ENCODE data around the gene DCDC1.

DCDC1 gene

DNA sequence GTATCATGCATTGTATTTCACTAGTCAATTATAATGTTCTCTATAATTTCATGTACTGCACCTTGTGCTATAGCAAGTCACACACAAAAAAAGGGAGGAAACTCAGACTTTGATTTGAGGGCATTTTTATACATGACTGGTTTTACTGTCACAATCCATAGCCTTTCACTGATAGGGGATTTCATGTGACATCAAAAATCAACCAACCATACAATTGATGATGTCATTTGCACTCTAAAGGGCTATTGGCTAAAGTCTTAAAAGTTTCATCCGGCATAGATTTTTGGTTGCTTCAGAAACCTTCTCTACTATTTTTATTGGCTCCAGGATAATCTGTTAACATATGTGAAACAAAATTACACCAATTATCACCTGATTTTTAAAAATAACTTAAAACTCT lies 237.8 kb downstream of the DCDC1 start:
- no peak overlapping the region for H3K9ac ChIP-seq
- H3K4me3 ChIP-seq (IDR thresholded peaks at IDR 0.05; ENCODE audit: insufficient read depth, low read depth, low read length): no peak overlapping the region
- no peaks in the 10 kb centered on the region for H3K4me1 ChIP-seq (ENCODE audit: low read depth, poor library complexity, severe bottlenecking)
- TF ChIP-seq, protein P1, sequence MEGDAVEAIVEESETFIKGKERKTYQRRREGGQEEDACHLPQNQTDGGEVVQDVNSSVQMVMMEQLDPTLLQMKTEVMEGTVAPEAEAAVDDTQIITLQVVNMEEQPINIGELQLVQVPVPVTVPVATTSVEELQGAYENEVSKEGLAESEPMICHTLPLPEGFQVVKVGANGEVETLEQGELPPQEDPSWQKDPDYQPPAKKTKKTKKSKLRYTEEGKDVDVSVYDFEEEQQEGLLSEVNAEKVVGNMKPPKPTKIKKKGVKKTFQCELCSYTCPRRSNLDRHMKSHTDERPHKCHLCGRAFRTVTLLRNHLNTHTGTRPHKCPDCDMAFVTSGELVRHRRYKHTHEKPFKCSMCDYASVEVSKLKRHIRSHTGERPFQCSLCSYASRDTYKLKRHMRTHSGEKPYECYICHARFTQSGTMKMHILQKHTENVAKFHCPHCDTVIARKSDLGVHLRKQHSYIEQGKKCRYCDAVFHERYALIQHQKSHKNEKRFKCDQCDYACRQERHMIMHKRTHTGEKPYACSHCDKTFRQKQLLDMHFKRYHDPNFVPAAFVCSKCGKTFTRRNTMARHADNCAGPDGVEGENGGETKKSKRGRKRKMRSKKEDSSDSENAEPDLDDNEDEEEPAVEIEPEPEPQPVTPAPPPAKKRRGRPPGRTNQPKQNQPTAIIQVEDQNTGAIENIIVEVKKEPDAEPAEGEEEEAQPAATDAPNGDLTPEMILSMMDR (conservative IDR thresholded peaks at IDR 0.05; ENCODE audit: low read depth, low read length): no peak
- no peaks in the 10 kb centered on the region for H3K36me3 ChIP-seq (ENCODE audit: insufficient read depth)
- no peaks in the 10 kb centered on the region for H4K20me1 ChIP-seq (ENCODE audit: insufficient read depth)
- H3K27me3 ChIP-seq (ENCODE audit: insufficient read depth, low read depth): no peaks in the 10 kb centered on the region
- H3K27ac ChIP-seq: no peak overlapping the region
- H3K79me2 ChIP-seq (ENCODE audit: insufficient read depth, low read depth): no peaks in the 10 kb centered on the region
- H3K4me2 ChIP-seq: no peak overlapping the region
- H2AFZ ChIP-seq (ENCODE audit: low read depth): no peak overlapping the region

DNA sequence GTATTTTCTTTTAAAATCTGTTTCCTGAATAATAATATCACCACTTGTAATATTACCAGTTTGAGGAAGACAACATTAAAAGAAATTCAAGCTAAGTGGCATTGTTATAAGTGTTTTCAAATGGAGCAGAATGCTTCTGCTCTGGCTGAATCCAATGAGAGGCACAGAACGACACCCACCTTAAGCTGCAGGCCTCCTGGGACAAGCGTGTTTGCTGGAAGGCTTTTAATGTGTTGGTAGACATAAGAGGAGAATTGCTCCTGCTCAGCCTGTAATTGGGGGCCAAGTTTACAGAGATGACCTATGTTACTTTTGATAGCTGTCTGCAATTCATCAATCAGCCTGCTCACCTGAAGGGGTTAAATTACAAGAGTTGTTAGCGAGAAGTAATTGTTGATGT lies 242.2 kb downstream of the DCDC1 start:
- Histone ChIP-seq H3K4me1 (ENCODE audit: low read depth, poor library complexity, severe bottlenecking) (no peaks in the 10 kb centered on the region), H2AFZ (ENCODE audit: low read depth) (no peak overlapping the region), H3K4me2 (no peak overlapping the region), H3K27ac (no peak overlapping the region), H3K9ac (no peak overlapping the region), H4K20me1 (ENCODE audit: insufficient read depth) (no peaks in the 10 kb centered on the region), H3K36me3 (ENCODE audit: insufficient read depth) (no peaks in the 10 kb centered on the region), H3K79me2 (ENCODE audit: insufficient read depth, low read depth) (no peaks in the 10 kb centered on the region), H3K27me3 (ENCODE audit: insufficient read depth, low read depth) (no peaks in the 10 kb centered on the region), H3K4me3 (IDR thresholded peaks at IDR 0.05; ENCODE audit: insufficient read depth, low read depth, low read length) (no peak overlapping the region)
- TF ChIP-seq, protein P1 (conservative IDR thresholded peaks at IDR 0.05; ENCODE audit: low read depth, low read length): no peak

DNA sequence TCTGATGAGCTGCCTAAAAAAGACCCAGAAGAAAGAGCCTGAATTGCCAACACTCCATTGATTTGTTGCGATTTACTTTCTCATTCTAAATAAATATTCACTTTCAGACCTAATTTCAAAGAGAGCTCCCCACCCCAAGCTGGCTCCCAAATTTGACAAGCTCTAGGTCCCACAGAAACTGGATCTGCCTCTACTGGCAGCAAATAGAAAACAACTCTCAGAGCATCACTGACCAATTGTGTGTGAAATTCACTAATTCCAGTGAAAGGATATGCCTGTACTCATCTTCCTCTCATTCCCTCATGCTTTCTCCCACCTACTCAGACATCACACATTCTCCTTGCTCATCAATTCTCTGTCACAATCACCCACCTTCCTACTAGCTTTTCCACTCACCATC lies 249.1 kb downstream of the DCDC1 start:
- Histone ChIP-seq H3K79me2 (ENCODE audit: insufficient read depth, low read depth) (no peaks in the 10 kb centered on the region), H2AFZ (ENCODE audit: low read depth) (no peak overlapping the region), H3K27ac (no peak overlapping the region), H3K36me3 (ENCODE audit: insufficient read depth) (no peaks in the 10 kb centered on the region), H4K20me1 (ENCODE audit: insufficient read depth) (no peaks in the 10 kb centered on the region), H3K27me3 (ENCODE audit: insufficient read depth, low read depth) (no peaks in the 10 kb centered on the region), H3K4me3 (IDR thresholded peaks at IDR 0.05; ENCODE audit: insufficient read depth, low read depth, low read length) (no peak overlapping the region), H3K4me1 (ENCODE audit: low read depth, poor library complexity, severe bottlenecking) (no peaks in the 10 kb centered on the region), H3K9ac (no peak overlapping the region), H3K4me2 (no peak overlapping the region)
- TF ChIP-seq, protein P1 (conservative IDR thresholded peaks at IDR 0.05; ENCODE audit: low read depth, low read length): no peak

DNA sequence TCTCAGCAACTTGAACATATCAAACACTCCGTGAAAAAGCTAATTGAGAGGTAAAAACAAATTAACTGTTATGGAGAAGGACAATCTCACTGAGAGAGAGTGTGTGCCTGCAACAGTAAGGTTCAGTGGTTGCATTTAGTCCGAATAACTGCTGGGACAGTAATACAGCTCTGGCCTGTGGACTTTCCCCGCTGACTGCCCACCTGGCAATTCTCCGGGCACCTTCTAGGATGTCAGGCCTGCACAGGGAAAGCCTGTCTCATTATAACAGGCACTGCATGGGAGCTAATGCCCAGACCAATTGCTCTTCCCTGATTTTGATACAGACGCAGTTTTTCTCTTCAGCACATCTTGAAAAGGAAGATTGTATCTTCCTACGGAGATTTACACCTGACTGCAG lies 251.0 kb downstream of the DCDC1 start:
- Histone ChIP-seq H3K27me3 (ENCODE audit: insufficient read depth, low read depth) (no peaks in the 10 kb centered on the region), H3K36me3 (ENCODE audit: insufficient read depth) (no peaks in the 10 kb centered on the region), H3K27ac (no peak overlapping the region), H3K9ac (no peak overlapping the region), H4K20me1 (ENCODE audit: insufficient read depth) (no peaks in the 10 kb centered on the region), H3K4me3 (IDR thresholded peaks at IDR 0.05; ENCODE audit: insufficient read depth, low read depth, low read length) (no peak overlapping the region), H2AFZ (ENCODE audit: low read depth) (no peak overlapping the region), H3K79me2 (ENCODE audit: insufficient read depth, low read depth) (no peaks in the 10 kb centered on the region), H3K4me1 (ENCODE audit: low read depth, poor library complexity, severe bottlenecking) (no peaks in the 10 kb centered on the region), H3K4me2 (no peak overlapping the region)
- TF ChIP-seq, protein P1 (conservative IDR thresholded peaks at IDR 0.05; ENCODE audit: low read depth, low read length): no peak

DNA sequence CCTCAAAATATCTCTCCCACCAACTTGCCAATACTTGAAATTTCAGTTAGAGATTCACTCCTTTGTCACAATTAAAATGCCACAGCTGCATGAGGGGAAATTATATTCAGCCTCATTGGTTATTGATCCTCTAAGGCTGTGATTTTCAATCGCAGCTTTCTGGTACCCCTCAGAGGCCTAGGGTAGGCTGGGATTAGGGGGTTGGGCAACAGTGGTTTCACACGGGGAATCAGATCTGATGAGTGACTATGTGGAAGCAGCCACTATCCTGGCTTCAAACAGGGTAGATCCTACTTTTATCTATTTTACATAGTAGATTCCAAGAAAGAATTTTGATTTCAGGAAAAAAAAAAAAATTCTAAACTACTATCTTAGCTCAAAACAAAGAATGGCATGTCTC lies 252.5 kb downstream of the DCDC1 start:
- Histone ChIP-seq H3K27ac (no peak overlapping the region), H3K9ac (no peak overlapping the region), H3K4me3 (IDR thresholded peaks at IDR 0.05; ENCODE audit: insufficient read depth, low read depth, low read length) (no peak overlapping the region), H3K4me2 (no peak overlapping the region), H3K79me2 (ENCODE audit: insufficient read depth, low read depth) (no peaks in the 10 kb centered on the region), H3K36me3 (ENCODE audit: insufficient read depth) (no peaks in the 10 kb centered on the region), H4K20me1 (ENCODE audit: insufficient read depth) (no peaks in the 10 kb centered on the region), H3K27me3 (ENCODE audit: insufficient read depth, low read depth) (no peaks in the 10 kb centered on the region), H3K4me1 (ENCODE audit: low read depth, poor library complexity, severe bottlenecking) (no peaks in the 10 kb centered on the region), H2AFZ (ENCODE audit: low read depth) (no peak overlapping the region)
- TF ChIP-seq, protein P1 (conservative IDR thresholded peaks at IDR 0.05; ENCODE audit: low read depth, low read length): no peak

Data from KMS-11 (cell line).